Activated CD4-positive, CD25-positive, alpha-beta regulatory T cell treated with anti-CD3 and anti-CD28 coated beads, Interleukin-2, amount 50 U/mL, for 72 hours (primary cell): ENCODE data around the gene KLF13.

Experiments
- DNase-seq: peaks from one replicate; pipeline ENCODE4 v3.0.0; 2021

KLF13 gene

DNA sequence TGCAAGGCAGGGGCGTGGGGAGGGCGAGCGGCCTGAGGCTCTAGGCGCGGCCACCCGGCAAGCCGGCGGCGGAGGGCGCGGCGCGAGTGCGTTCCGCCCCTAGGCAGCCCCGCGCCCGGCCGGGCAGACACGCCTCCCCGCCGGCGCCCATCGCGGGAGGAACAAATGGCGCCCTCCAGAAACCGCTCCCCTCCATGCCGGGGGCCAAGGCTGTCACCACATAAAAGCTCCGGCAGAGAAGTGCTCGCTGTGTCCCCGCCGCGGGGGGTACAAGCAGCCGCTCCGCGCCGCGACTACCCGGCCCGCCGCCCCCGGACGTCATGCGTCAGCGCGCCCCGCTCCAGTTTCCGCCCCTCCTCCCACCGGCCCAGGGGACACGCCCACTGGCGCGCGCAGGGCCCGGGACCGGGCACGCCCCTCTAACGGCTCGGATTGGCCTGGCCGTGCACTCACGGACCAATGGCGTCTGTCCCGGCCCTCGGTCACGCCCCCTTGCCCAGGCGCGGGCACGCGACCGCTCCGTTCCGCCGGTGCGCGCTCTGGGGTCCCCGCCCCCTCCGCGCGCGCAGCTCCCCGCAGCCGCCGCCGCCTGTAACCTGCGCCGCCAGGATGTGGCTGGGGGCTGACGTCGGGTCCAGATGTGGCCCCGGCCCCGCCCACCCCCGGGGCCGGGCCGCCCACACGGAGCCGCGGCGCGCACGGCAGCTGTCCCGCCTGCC lies at the start of gene KLF13:
KLF13 (plus strand) TSS at position 680 of the 719 bp plus-strand sequence. CDS start 378 bp downstream, outside the sequence.
- DNase-seq: peak; percentile 100

- DNase-seq: no peak
Observed at GRCh38 chr15:31277335-31278060, 49.1 kb upstream of the KLF13 start.

- no peak for DNase-seq
Observed at GRCh38 chr15:31278061-31278445, 48.6 kb upstream of the KLF13 start.

GRCh38 chr15:31278544-31279220 lies 48.0 kb upstream of the KLF13 start:
- DNase-seq: no peak

DNA sequence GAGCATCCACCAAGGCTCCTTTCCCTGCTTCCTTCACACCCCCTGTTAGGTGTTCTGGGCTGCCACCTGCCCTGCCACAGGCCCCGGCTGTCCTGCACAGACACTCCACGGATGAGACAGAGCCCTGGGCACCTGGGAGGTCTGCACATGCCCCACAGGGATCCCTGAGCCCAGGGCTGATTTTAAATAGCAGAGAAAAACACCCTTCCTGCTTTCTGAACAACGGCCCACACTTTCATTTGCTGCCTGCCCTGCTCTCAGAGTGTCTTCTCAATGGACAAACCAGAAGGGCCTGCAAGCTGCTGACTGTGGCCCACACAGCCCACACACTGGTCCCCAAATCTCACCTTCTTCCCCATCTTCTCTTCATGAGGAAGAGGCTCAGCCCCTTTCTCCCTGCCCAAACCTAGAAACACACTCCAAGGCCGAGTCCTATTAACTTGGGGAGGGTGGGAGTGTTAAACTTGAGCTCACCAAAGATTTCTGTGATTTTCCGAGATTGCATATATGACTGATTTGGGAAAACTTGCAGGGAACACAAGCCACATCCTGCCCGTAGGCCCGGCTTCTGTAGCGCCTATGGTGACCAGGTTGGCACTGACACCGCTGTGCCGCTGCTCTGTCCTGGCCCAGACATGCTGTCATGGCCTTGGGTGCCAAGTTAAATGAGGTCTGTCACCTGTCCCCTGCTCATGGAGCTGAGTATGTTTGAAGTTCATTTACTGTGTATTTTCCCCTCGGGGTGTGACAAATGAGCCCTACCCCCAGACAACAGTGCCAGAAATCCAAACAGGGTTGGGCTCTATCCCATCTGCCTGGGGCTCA lies 47.2 kb upstream of the KLF13 start:
- no peak for DNase-seq

- peak; percentile 27 for DNase-seq
Observed at GRCh38 chr15:31280046-31280830, 46.4 kb upstream of the KLF13 start.

DNA sequence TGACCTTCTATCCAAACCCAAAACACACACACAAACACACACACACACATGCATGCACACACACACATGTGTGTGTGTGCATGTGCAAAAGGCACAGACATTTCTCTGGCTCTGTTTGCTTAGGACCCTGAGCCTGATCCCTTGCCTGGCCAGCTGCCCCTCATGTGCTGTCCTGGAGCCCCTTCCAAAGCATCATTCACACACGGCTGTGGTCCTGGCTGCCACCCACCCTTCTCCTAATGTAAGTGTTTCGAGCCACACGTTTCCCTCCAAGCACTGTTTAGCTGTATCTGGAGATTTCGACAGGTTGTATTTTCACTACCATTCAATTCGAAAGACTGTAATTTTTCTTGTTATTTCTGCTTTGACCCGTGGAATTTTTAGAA lies 45.8 kb upstream of the KLF13 start:
- no peak for DNase-seq

DNA sequence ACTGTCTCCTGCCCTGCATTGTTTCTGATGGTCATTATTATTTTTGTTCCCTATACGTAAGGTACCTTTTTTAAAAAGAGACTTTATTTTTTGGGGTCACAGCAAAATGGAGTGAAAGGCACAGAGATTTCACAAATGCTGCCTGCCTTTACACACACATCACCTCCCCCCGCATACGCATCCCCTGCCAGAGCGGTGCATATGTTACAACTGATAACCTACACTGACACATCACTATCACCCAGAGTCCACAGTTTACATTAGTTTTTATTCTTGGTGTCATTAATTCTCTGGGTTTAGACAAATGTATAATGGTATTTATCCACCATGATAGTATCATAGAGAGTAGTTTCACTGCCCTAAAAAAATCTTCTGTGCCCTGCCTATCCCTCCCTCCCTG lies 43.6 kb upstream of the KLF13 start:
- DNase-seq: no peak

DNA sequence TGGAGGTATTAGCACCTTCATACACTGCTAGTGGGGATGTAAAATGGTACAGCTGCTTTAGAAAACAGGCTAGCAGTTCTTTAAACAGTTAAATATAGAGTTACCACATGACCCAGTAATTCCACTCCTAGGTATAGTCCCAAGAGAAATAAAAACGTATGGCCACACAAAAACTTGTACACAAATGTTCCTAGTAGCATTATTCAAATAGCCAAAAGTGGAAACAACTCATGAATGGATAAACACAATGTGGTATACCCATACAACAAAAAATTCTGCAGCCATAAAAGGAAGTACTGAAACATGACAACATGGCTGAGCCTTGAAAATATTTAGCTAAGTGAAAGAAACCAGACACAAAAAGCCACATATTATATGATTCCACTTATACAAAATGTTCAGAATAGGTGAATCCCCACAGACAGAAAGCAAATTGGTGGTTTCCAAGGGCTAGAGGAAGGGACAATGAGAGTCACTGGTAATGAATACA lies 40.8 kb upstream of the KLF13 start:
- no peak for DNase-seq

DNA sequence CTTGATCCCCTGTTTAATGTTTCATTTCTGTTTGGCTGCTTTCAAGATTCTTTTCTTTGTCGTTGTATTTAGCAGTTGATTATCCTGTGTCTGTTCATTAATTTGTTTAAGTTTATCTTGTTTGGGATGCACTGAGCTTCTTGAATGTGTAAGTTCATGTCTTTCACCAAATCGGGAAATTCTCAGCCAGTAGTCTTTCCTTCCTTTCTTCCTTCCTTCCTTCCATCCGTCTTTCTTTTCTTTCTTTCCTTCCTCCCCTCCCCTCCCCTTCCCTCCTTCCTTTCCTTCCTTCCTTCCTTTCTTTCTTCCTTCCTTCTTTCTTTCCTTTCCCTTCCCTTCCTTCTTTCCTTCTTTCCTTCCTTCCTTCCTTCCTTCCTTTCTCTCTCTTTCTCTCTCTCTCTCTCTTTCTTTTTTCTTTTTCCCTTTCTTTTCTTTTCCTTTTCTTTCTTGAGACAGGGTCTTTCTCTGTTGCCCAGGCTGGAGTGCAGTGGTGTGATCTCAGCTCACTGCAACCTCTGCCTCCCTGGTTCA lies 35.5 kb upstream of the KLF13 start:
- no peak for DNase-seq

- DNase-seq: no peak
Observed at GRCh38 chr15:31292391-31293015, 34.1 kb upstream of the KLF13 start.

GRCh38 chr15:31293655-31294054 lies 33.0 kb upstream of the KLF13 start:
- no peak for DNase-seq

DNA sequence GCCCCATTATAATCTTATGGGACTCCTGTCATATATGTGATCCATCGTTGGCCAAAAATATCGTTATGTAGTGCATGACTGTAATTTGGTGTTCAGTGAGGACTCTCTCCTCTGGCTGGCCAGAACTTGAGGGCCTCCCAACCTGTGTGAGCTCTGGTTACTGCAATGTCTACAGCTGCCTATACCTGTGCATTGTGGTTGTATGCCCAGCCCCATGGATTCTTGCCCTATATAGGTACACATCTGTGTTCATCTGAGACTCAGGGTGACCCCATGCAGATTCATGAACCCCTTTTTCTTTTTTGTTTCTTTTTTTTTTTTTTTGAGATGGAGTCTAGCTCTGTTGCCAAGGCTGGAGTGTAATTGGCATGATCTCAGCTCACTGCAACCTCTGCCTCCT lies 32.6 kb upstream of the KLF13 start:
- DNase-seq: no peak

DNA sequence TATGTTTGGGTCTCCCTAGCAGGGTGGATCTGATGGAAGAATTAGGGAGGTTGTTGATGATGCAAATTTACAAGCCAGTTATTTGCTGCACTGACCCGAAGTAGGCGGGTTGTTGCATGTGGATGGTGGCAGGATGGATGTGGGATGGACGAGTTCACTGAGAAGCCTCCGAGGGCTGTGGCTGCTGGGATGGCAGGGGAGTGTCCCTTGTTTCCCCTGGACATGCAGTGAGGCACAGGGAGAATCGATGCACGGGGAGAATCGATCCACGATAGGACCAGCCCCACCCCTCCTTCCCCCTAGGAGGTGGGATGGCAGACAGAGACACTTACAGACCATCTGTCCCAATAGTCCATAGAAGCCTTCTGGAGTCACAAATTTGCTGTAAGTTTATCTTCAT lies 31.0 kb upstream of the KLF13 start:
- DNase-seq: no peak

DNA sequence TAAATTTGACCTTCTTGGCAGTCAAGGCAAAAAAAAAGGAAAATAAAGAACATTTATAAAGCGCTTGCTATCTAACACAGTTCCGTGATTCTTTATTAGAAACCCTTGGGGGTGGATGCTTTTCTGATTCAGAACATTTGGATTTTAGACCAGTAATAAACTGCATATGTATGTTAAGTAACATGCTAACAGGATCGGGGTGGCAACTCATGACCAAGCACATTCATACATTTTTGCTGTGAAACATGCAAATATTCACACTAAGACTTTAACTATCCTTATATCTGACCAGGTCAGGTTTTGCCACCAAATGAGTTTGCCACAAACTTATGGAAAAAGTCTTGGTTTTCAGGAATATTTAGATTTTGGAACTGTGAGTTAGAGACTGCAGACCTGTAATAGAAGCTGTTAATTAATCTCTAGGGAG lies 30.4 kb upstream of the KLF13 start:
- no peak for DNase-seq

GRCh38 chr15:31296646-31297574 lies 29.7 kb upstream of the KLF13 start:
- no peak for DNase-seq

GRCh38 chr15:31297575-31298456 lies 28.8 kb upstream of the KLF13 start:
- DNase-seq: no peak

GRCh38 chr15:31298707-31299172 lies 27.9 kb upstream of the KLF13 start:
- no peak for DNase-seq

DNA sequence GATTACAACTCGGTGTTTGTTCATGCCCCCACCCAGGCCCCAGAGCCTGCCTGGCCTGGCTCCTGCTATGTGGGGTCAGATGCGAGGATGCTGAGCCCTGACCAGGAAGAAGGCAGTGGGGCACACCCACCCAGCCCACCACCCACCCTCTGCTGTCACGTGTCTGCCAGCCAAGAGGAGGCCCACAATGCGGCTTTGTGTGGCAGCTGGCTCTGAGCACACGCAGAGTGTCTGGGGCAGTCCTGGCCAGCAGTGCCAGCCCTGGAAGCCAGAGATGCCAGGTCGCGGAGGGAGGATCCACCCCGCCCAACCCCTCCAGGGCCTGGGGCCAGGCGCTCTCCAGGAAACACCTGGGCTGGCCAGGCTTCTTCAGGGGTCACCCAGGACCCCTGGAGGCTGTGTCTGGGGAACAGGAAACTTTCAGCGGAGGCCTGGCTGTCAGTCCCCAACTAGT lies 26.4 kb upstream of the KLF13 start:
- no peak for DNase-seq
